ENCODE data around the gene SECISBP2.

Gene SECISBP2

DNA sequence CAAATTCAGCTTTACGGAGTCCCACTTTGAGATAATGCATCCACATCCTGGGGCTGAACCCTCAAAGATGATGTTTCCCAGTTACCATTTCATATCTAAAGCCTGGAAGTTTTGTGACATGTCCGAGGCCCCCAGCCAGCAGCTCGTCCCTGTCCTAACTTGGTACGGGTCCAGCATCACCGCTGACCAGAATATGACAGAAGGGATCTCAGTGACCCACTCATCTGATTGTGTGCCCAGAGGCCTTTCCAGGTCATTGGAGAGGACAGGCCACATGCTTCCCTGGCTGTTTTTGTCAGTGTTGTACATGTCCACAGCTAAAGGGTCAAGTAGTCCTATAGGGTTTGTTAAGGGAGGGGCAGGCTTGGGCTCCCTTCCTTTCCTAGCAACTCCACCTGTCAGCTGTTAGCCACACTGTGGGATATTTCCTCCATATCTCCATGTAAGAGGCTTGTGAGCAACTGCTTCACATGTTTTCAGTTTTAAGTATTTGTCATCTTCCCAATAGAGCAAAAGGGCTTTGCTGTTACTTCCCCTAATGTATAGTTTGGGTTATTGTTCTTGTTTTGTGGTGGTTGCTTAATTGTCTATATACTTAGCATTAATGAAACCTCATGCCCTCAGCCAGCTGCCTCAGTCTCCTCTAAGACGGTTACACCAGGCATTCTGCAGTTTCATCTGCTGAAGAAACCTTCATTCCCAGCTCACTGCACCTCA lies 33.4 kb downstream of the SECISBP2 start:
- DNase-seq, result no peak

DNA sequence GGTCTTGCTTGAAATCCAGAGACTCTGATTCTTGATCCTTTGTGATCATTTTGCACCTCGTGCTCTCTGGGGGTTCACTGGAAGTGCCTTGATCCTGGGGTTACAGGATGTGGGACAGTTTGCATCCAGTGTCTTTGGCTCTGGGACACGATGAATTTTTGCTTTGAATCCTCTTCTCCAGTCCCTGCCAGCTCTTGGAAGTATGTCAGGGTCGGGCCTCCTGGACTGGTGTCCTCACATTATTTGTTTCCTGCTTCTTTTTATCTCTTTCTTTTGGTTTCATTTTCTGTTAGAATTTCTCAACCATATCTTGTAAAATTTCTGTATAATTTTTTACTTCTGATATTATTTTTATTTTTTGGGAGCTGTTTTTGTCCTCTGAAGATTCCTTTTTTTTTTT lies 34.2 kb downstream of the SECISBP2 start:
- no peak for DNase-seq

DNA sequence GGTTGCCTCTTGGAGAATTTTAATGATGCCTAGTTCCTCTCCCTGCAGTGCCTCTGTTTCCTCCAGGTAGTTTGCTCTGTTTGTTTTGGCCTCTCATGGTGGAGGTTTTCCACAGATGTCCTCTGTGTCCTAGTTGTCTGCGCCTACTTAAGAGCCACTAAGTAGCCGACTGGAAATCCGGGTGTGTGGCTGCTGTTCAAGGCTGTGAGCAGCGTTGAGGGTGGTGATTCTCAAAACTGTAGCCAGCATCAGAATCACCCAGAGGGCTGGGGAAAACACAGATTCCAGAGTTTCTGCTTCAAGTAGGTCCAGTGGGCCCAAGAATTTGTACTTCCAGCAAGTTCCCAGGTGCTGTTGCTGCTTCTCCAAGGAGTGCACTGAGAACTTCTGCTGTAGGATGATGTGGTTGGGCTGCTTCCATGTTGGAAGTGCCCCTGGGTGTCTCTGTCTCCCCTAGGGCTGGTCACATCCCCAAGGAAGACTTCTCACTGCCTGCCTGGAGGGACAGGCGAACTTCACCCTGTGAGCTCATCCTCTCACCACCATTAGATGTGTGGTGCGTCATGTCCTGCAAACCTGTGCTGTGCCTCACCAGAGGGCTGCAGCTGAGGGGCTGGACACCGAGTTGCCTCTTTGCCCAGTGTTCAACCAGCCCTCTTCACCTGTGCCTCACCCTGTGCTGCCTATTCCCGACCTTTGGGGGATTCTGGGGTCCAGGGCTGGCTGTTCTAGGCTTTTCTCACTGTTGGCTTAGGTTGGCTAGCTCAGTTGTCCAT lies 34.8 kb downstream of the SECISBP2 start:
- no peak for DNase-seq

DNA sequence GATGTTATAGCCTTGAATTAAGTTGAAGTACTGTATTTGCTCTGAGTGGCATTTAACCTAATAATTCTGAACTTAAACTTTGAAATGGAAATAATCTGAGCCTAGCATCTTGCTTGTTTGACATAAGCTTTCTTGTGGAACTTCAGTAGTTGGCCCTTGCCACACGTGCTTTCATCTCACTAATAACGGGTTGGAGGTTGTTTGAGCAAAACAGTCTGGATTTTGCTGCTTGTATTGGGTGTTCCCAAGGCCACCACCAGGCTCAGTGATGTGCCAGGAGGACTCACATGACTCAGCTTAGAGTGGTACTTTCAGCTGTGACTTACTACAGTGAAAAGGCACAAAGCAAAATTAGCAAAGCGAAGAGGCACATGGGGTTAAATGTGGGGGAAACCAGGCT lies 35.7 kb downstream of the SECISBP2 start:
- DNase-seq, result no peak

DNA sequence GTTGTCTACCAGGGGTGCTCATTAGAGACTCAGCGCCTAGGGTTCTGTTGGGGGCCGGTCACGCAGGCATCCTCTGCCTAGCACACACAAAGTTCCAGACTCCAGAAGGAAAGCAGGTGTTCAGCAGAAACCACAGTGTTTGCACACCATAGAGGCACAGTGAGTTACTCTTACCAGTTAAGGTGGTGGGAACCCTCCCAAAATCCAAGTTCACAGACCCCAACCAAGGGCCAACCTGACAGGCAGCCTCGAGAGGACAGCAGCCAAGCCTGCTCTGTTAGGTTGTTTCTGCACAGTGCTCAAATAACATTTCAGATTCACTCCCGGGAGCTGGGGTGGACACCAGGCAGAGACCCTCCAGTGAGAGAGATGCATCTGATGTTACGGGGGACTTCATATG lies 36.2 kb downstream of the SECISBP2 start:
- DNase-seq, result no peak

DNA sequence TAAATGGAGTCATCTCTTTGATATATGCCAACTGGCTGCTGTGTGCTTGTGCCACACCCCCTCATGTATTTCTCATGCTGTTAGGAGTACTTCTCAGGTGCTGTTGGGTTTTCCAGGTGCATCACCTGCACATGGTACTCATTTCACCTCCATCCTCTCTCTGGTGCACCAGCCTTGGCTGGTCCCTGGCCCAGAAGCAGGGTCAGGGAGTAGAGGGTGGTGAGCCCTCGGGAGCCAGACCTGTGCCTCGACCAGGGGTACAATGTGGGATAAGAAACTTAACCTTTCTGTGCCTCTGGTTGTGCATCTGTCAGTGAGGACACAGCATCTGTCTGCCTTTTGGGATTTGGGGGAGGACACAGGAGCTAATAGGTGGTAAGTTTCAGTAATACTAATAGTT lies 38.5 kb downstream of the SECISBP2 start:
- no peak for DNase-seq

DNA sequence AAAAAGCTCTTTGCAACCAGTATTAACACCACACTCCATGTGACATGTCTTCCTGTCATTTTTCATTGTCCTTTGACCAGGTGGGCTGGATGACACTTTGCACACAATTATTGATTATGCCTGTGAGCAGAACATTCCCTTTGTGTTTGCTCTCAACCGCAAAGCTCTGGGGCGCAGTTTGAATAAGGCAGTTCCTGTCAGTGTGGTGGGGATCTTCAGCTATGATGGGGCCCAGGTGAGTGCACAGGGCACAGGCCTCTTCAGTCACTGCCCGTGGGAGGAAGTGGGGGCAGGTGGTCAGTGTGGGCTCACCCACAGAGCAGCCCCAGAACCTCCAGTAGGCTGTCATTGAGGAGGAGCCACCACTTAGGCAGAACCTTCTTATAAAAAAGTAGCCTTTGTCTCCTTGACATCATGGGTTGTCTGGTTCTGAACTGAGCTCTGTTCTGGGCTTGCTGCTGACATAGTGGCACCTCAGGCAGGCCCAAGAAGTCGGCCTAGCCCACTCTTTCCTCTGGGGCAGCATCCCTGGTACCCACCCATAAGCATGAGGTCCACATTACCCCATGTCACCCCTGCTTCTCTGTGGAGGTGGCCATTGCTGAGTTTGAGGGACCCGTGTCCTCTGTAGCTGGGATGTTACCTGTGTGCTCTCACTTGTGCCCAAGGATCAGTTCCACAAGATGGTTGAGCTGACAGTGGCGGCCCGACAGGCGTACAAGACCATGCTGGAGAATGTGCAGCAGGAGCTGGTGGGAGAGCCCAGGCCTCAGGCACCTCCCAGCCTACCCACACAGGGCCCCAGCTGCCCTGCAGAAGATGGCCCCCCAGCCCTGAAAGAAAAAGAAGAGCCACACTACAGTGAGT lies 39.3 kb downstream of the SECISBP2 start:
- no peak for DNase-seq

DNA sequence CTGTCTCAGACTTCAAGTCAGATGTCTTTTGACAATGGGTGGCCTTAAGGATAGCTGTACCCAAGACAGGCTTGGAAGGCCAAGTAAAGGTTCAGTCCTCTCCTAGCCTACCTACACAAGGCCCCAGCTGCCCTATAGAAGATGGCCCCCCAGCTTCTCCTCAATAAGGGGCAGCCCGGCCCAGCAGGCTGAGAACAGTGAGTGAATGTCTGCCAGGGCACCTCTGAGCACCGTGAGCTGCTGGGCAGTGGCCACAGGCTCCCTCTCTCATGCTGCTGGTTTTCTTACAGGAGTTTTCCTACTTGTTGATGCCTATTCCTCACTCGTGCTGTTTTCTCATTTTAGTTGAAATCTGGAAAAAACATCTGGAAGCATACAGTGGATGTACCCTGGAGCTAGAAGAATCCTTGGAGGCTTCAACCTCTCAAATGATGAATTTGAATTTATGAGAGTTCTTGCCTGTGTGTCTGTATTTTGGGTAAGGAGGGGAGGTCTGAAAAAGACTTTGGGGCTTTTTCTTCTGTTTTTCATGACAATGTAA lies 40.1 kb downstream of the SECISBP2 start:
- DNase-seq, result no peak

DNA sequence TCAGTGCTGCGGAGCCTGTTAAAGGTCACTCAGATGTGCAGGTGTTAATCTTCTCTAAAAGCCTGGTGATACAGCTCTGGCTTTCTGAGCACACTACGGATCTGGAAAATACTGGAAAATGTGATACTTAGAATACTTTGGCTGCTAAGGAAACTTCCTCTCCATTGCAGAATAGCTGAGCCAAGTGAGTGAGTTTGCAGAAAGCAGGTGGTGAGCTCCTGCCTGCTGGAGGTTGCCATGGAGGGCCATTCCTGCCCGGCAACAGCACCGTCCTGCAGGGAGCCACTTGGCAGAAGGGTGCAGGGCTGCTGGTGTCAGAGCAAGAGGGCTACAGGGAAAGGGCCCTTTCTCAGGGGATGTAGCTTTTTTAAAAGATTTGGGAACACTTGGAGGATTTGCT lies 40.7 kb downstream of the SECISBP2 start:
- DNase-seq, result no peak

DNA sequence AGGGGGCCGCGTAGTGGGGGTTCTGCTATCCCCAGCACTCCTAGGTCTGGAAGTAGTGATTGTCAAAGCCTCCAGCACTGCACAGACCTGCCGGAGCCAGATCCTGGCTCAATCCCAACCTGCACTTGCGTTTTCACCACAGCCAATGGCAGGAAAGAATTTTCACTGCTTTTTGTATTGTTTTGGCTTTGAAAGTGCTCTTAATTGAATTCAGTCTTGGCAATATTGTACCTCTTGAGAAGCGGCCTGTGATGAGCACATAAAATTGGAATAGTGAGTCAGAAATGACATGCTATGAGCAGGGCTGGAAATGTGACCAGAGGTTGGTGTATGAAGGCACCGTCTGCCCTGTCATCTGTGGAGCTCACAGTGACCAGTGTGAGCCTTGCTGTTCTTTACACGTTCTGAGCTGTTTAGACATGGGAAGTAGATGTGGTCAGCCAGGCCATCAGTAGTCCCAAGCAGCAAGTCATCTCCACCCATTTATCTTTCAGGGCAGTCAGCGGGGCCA lies 41.5 kb downstream of the SECISBP2 start:
- no peak for DNase-seq

DNA sequence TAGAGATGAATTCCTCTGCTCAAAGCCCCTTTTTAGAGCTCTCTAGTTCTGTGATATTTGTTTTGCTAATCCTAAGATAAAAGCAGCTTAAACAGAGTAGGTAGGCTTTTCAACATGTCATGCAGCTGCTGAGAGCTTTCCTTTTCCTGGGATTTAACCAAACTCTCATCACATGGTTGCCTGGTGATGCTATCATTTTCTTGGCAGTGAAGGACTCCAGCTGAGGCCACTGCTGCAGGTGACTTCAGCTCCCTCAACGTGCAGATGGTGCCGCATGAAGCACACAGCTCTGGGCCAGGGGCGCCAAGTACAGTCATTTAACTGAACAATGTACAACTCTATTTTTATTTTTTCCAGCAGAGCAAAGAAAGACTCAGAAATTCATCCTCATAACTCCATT lies 42.2 kb downstream of the SECISBP2 start:
- DNase-seq, result no peak

DNA sequence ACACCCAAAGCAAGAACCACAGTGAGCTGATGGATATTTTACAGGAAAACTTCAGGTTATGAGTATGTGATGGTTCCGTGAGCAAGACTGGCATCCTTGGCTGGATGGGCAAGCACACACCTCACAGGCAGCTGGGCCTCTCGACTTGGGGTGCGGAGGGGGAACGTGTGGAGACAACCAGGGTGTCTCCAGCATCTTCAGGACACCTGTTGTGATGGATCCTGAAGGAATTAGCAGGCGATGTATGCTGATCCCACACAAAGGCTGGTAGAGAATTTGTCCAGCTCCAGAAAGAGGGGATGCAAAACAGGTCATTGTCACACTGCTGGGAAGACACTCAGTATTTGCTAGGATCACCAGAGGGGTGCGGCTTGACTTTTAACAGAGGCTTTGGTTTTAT lies 42.7 kb downstream of the SECISBP2 start:
- no peak for DNase-seq

DNA sequence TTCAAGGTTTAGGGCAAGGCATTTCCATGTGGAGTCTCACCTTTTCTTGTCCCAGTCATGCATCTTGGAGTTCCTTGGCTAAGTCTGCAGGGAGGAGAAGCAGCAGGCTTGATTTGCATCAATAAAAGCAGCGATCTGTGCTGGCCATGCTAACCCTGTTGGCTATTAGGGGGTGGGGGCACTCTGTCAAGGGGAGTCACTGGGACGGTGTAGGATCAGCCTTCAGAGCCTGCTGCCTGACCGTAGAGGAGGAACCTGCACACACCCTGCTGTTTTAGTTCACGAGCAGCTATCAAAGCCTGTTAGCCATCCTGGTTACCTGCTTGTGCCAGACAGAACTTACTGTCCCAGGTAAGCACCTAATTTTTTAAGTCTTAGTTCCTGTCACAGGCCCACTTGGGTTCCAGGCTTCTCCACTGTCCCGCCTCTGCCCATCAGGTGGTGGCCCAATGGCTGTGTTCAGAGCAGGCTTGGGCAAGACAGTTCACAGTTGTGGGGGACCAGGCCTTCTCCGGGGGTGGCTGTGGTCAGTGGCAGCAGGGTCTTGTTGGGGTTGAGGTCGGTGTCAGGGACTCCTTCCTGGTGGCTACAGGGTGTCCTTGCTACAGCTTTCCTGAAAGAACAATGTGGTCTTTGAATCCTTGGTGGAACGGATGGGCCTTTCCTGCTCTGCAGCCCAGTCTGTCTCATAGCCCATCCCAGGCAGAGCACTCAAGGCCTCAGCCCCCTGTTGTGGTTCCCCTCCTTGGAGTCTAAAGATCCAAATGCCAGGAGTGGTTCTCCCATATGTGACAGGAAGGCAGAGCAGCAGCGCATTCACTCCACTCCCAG lies 43.7 kb downstream of the SECISBP2 start:
- DNase-seq, result no peak

DNA sequence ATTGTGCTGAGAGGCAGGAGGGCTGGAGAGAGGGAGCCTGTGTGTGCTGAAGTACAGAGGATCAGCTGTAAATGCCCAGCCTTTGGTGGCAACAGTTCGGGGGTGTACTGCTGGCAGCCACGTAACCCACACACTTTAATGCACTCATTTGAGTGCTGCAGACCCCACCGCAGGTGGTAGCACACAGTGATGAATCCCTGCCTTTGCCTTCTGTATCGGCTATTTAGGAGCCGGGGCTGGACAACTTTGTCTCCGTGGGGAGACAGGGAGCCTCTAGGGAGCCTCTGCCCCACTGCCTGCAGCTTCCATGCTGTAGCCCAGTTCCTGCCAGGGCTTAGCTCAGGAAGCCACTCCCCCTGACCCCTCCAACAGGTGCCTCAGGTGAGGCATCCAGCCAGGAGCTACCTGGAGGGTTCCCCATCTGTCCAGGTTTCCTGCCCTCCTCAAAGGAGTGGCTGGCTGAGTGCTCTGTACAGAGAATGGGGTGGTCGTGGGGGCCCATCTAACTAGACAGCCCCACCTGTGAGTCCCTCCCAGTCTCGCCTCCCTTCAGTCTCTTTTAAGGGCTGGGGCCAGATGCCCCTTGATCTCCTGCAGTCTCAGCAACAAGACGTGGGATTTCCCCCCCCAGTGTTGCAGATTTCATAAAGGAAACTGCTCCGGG lies 44.5 kb downstream of the SECISBP2 start:
- DNase-seq, result no peak

DNA sequence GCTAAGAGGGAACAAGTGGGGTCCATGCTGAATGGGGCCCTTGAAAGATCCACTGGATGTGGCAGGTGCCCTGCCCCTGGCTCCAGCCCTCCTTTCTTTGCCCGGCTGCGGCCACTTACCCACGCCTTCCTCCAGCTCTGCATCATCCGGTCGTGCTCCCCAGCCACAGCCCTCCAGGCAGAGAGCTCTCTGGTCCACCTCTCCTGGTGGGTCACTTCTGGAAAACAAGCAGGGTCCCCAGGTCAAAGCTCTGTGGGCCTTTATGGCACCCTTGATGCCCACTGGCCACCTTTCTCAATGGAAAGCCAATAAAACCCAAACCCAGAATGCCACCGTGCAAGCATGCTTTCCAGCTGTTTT lies 45.0 kb downstream of the SECISBP2 start:
- no peak for DNase-seq

DNA sequence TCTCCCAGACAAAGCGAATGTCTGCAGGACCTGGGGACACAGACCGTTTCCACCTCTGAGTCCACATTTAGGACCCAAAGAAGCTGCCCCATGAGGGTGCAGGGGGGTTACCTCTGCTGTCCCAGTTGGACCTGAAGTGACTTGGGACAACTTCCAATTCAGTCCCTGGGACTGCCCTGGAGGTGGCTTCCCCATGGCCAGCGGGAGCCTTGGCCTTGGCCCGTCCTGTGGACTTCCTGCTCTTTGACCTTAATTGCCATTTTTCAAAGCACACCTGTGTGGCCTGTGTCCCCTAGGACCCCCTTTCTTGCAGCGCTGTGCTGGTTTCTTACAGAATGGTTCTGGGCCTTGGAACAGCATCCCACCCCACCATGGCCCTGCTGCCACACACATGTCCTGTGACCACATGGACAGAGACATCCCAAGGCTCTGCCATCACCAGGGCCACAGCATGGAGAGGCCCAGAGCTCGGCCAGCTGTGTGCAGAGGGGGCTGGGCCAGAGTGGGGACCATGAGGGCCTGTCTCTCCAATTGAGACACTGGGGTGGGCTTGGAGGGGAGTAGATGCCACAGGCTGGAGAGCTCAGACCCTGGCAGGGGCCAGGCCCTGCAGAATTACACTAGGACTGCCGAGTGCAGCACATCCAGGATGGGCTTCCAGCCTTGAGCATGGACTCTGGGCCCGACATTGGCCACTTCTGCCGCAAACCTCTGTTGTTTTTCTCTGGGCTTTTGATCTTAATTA lies 45.8 kb downstream of the SECISBP2 start:
- DNase-seq, result no peak

DNA sequence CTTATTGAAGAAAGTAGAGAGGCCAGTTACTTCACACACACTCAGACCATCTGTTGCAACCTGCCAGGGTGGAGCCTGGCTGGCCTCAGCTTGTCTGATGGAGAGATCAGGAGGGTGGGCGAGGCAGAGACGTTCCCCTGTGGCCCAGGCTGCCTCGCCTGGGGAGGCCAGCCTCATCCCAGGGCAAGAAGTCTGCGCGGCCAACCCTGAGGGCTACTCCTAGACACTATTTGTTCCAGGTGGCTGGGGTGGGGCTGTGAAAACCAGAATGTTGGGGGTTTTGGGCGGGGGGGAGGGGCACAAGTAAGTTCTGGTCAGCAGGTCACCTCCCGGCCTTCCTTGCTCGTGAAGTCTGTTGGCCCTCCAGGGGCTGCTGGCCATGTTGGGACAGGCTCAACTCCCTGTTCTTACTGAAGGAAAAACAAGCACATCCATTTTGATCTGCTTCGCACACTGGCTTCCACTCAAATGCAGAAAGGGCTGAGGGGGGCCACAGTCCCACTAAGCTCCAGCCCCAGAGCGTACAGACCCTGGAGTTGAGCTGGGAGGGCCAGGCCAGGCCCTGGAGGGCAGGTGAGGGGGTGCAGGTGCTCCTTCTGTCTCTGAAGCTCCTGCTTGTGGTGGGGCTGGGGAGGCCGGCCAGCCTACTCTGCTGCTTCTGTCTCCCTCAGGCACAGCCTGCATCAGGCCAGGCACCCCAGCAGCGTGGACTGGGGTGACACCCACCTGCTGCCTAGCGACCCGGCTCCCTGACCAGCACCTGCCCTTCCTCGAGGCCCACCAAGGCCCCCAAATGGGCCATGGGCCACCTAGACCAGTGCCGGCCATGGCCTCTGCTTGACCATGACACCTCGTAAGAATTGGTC lies 46.6 kb downstream of the SECISBP2 start:
- DNase-seq, result no peak

DNA sequence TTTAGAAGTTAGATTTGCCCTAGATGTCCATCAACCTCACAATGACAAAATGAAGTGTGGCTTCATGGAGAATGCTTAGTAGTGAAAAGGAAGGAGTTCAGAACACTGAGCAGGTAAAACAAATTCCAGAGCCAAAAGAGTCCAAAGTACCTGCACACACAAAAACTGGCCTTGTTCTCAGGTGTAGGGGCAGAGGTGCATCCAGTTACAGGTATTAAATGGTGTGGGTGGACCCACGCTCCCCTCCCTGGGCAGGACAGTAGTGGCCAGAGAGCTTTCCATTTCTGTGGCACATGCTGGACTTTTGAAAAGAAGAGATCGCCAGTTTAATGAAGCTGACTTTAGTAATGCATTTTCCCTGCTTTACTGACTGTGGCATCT lies 47.2 kb downstream of the SECISBP2 start:
- no peak for DNase-seq

DNA sequence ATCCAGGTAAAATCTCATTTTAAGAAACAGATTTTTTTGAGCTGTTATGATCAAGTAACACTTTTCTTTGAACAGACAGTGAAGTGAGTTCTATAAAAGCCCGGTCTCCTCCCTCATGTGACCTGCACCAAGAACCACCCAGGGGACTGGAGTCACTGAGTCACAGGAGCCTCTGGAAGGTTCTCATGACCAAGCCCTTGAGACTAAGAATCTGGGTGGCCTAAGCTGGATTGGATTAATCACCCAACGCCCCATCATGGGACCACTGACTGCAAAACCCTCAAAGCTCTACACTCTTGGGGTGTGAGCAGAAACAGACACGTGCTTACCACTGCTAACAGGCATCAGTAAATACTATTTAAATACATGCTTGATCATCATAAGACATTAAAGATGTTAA lies 48.4 kb downstream of the SECISBP2 start:
- DNase-seq, result no peak

DNA sequence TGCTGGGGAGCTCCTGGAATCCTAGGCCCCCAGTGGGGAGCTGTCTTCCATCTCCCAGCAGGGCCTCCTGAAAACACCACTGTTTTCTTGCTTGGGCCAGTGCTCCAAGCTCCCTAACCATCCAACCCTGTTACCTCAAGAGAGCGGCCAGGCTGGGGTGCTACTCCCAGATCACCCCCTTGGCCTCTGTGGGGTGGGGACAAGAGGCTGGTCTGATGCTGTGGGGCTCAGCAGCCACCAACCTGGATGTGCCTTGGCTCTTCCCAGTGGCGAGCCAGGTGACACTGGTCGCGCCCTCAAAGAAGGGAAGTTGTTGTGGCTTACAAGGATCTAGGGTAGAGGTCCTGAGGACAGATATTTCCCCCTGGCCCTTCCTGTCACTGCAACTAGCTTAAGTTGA lies 49.0 kb downstream of the SECISBP2 start:
- DNase-seq, result no peak

Measured in NCI-H2171 (cell line).